GM12875 (cell line): ENCODE results near the gene PSMB7.

Experiments
- H3K4me3 ChIP-seq: one replicate; pipeline ENCODE4 v1.5.1; 2011; ENCODE audit warnings: low read depth, low read length, control low read depth
- CTCF ChIP-seq: IDR thresholded peaks from 2 replicates; pipeline ENCODE4 v1.5.1; 2011; ENCODE audit warnings: low read depth, mild to moderate bottlenecking, control low read depth, inconsistent platforms, low read length, moderate library complexity, borderline replicate concordance; ENCODE audit not compliant: insufficient read depth

Gene PSMB7

GRCh38 chr9:124450931-124451661 is 35.9 kb upstream of the PSMB7 start:
- TF ChIP-seq CTCF: no peak
- H3K4me3 ChIP-seq: no peak overlapping the region

GRCh38 chr9:124450241-124450924 is 35.1 kb upstream of the PSMB7 start, which contains the start of gene ADGRD2:
TSS of gene ADGRD2 (plus strand) at chr9:124450451. CDS start at chr9:124451667, 1,216 bp downstream.
- H3K4me3 ChIP-seq: no peak within 1 kb of the TSS
- no peak for TF ChIP-seq CTCF

GRCh38 chr9:124449381-124450151 is 34.3 kb upstream of the PSMB7 start:
- no peak for TF ChIP-seq CTCF
- H3K4me3 ChIP-seq: no peak overlapping the region

- H3K4me3 ChIP-seq: no peak overlapping the region
- no peak for TF ChIP-seq CTCF
Measured at GRCh38 chr9:124448019-124448418, 32.8 kb upstream of the PSMB7 start.

GRCh38 chr9:124447297-124447661 is 32.0 kb upstream of the PSMB7 start:
- no peak for TF ChIP-seq CTCF

GRCh38 chr9:124444166-124444565 is 28.9 kb upstream of the PSMB7 start:
- no peak for TF ChIP-seq CTCF
- H3K4me3 ChIP-seq: no peak overlapping the region

More at GRCh38 chr9:124447297-124447661, 32.0 kb upstream of the PSMB7 start:
- no peak overlapping the region for H3K4me3 ChIP-seq
